ENCODE data around the gene NR2C2AP.
"Not testable (repeated sequence)": the region's sequence is repeated elsewhere in the genome, so short reads cannot be mapped to it uniquely, and the experiment has no call there.

The NR2C2AP gene, protein sequence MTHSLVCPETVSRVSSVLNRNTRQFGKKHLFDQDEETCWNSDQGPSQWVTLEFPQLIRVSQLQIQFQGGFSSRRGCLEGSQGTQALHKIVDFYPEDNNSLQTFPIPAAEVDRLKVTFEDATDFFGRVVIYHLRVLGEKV
- 6.6 to 38.2 (median 22.1) reads per million in 3 experiments for total RNA-seq

DNA sequence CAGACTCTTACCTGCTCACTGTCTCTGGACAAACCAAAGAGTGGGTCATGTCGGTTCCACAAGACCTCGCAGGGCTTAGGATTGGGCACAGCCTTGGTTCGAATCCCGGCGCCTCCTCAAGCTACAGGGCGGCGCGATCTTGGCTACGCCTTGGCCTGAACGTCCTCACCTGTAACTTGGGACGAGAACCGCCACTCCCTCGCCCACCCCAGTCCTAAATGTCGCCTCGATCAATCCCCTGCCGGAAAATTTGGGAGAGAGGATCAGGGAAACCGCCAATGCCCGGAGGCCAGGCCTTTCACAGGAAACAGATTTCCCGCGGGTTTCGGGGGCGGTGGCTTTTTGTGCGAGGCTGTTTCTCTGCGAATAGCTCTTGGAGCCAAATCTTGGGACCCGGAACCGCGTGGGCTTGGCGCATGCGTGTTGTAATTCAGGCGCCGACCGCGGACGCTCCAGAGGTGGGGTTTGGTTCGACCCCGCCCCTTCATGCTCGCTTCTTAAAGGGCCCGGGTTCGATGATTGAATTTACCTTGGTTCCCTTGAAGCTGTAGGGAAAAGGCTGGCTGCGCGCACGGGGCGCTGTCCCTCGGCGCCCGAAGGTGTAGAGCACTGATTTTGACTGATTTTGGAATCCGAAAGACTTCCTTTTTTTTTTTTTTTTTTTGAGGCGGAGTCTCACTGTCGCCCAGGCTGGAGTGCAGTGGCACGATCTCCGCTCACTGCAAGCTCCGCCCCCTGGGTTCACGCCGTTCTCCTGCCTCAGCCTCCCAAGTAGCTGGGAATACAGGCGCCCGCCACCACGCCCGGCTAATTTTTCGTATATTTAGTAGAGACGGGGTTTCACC, at the start of gene NR2C2AP:
NR2C2AP (minus strand) TSS at position 403 of the 845 bp plus-strand sequence; CDS start at position 49, 354 bp downstream.
- DNase-seq = peak; percentile 87

DNA sequence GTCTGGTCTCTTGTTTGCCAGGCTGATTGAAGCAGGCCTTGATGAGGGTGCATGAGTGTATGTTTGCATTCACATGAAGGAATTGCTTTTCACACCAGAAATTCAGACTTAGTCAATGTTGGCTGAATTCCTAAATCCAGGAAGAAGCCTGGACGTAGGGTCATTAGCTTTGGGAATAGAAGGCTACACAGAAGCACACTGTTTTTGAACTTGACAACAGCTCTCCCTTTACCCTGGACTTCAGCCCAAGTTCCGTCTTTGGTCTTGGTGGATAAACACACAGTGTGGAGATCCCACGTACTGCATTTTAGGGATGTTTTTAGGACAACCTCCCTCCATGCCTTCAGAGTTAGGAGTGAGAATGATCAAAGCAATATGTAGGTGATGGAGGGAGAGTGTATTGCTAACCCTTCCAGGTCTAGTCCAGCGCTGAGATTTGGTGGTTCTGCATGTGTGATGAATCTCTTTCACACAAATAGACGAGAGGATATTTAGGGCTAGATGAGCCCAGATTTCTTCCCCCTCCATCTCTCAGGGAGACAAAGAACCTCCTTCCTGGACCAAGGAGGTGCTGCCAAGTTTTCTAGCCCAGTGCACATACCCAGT, 47.1 kb upstream of the NR2C2AP start:
- no peak for DNase-seq

DNA sequence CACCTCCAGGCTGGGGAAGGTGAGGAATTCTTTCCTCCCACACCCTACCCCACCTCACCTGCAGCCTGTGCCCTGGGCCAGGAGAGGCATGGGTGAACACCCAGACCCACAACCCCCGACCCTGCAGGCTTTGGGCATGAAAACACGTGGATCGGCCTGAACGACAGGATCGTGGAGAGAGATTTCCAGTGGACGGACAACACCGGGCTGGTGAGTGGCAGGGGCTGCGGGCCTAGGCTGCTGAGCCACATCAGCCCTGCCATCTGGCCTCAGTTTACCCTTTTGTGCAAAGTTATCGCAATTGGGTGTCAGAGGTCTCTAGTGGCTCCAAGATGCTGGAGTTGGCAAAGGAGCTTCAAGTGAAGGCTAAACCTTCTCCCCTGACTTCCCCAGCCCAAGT, 37.3 kb upstream of the NR2C2AP start:
- DNase-seq = no peak

DNA sequence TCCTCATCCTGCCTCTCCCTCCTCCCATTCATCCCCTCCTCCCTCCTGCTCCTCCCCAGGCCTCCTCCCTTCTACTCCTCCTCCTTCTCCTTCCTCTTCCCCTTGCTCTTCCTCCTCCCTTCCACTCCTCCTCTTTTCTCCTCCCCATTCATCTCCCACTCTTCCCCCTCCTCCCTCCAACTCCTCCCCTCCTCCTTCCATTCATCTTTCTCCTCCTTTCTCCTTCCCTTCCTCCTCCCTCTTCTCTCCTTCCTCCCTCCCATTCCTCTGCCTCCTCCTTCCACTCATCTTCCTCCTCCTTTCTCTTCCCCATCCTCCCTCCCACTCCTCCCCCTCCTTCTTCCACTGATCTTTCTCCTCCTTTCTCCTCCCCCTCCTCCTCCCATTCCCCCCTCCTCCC, 36.5 kb upstream of the NR2C2AP start:
- no peak for DNase-seq

DNA sequence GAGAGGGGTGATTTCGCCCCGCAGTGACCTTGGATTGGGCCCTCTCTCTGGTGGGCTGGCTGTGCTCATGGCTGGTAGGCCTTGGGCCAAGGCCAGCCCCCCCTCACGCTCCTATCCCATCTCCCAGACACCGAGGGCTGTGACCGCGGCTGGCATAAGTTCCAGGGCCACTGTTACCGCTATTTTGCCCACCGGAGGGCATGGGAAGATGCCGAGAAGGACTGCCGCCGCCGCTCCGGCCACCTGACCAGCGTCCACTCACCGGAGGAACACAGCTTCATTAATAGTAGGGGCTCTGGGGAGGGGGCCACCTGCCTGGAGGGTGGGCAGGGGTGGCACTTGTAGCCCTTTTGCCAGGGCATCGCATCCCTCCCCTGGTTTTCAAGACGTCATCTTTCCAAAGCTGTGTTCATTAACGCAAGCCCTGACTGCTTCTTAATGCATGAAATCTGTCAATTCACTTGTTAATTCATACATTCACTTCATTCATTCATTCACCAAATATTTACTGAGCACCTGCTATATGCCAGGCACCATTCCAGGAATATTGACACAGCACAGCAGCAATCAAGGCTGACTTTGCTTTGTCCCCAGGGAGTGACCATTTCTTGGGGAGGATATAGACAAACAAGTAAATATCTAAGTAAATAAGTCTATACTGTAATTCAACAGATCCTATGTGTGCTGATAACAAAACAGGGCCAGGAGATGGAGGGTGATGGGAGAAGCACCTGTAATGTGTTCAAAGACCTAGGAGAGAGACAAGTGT, 35.1 kb upstream of the NR2C2AP start:
- DNase-seq = no peak

DNA sequence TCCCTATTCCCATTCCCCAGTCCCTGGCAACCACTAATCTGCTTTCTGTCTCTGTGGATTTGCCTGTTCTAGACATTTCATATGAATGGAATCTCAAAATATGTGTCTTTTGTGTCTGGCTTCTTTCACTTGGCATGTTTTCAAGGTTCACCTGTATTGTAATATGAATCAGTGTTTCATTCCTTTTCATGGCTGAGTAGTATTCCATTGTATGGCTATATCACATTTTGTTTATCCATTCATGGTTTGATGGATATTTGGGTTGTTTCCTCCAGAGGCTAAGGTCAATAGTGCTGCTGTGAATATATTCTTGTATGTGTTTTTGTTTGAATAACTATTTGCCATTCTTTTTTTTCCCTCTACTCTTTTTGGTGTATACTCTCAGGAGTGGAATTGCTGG, 33.0 kb upstream of the NR2C2AP start:
- no peak for DNase-seq

DNA sequence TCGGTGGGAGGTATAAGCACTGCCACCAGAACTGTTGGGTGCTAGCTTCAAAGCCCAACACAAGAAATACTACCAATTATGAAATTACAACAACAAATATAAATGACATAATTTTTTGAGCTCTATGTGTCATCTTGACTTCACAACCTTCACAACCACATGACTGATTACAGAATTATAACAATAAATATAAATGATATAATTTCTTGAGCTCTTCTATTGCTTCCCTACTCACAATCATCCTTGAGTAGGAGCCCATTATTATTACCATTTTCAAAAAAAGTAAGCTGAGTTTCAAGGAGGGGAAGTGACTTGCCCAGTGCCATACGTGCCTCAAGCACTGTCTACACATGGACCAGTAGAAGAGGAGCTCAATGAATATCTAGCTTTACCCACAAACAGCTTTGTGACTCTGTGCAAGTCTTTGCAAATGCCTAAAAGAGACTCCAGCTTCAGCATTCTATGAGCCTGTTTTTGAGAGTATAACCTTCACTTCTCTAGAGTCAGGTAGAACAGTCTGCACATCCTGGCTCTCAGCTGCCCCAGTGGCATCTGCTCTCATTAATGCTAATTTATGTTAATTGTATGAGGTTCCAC, 31.1 kb upstream of the NR2C2AP start:
- DNase-seq = no peak

DNA sequence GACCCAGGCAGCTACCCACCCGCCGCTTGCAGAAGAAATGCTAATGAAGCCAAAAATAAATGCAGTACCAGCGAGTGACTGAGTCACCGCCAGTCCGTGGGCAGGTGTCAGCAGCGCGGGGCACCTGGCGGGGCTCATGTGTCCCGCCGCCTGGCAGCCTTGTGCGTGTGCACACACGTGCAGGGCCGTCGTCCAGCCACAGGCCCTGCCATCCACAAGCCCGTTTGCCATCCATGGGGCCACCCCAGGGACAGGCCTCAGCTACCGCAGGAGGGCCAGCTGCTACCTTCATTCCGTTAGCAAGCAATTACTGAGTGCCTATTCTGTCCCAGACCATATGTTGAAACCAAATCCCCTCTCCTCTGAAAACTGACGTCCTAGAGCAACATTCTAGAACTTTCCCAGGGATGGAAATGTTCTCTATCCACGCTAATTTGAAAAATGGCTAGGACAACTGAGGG, 29.1 kb upstream of the NR2C2AP start:
- DNase-seq = no peak

DNA sequence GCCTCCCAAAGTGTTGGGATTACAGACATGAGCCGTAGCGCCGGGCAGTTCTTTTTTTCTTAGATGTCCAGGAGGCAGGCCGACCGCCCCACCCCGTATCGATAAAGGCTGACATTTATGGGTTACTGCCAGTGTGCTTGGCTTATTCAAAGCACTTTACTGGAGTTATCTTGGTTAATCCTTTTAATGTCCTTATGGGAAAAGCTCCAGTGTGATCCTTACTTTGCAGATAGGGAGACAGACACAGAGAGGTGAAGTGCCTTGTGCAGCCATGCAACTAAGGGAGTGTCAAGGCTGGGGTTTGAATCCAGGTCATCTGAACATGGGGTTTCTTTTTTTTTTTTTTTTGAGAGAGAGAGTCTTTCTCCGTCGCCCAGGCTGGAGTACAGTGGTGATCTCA, 27.8 kb upstream of the NR2C2AP start:
- DNase-seq = no peak

DNA sequence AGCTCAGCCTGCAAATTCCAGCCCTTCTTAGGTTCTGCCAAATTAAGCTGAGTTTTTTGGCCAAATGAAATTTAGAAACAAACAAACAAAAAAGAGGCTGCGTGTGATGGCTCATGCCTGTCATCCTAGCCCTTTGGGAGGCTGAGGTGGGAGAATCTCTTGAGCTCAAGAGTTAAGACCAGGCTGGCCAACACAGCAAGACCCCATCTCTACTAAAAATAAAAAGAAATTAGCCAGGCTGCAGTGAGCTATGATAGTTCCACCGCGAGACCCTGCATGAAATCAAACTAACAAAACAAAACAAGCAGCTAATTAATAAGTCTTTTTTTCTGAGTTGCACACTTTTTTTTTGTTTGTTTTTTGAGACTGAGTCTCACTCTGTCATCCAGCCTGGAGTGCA, 26.5 kb upstream of the NR2C2AP start:
- no peak for DNase-seq

DNA sequence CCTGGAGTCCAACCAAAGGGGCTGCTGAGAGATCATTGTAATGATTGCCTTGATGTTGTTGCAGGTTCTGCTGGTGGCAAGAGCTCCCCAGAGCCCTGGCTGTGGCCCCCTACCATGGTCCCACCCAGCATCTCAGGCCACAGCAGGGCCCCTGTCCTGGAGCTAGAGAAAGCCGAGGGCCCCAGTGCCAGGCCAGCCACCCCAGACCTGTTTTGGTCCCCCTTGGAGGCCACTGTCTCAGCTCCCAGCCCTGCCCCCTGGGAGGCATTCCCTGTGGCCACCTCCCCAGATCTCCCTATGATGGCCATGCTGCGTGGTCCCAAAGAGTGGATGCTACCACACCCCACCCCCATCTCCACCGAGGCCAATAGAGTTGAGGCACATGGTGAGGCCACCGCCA, 24.0 kb upstream of the NR2C2AP start:
- no peak for DNase-seq

DNA sequence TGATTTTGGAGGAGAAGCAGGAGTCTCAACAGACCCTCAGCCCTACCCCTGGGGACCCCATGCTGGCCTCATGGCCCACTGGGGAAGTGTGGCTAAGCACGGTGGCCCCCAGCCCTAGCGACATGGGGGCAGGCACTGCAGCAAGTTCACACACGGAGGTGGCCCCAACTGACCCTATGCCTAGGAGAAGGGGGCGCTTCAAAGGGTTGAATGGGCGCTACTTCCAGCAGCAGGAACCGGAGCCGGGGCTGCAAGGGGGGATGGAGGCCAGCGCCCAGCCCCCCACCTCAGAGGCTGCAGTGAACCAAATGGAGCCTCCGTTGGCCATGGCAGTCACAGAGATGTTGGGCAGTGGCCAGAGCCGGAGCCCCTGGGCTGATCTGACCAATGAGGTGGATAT, 23.4 kb upstream of the NR2C2AP start:
- DNase-seq = no peak

DNA sequence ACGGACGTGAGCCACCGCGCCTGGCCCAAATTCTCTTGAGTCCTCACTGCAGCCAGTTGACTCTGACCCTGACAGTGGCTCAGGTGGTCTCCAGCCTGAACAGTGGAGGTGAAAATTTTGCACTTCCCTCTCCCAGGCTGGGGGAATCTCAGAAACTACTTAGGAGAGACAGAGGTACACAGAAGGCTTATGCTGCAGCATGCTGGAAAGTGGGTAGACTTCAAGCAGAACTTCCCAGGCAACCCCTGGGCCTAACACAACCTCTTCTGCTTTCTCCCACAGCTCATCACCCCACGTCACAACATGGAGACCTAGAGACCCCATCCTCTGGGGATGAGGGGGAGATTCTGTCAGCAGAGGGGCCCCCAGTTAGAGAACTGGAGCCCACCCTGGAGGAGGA, 23.0 kb upstream of the NR2C2AP start:
- no peak for DNase-seq

DNA sequence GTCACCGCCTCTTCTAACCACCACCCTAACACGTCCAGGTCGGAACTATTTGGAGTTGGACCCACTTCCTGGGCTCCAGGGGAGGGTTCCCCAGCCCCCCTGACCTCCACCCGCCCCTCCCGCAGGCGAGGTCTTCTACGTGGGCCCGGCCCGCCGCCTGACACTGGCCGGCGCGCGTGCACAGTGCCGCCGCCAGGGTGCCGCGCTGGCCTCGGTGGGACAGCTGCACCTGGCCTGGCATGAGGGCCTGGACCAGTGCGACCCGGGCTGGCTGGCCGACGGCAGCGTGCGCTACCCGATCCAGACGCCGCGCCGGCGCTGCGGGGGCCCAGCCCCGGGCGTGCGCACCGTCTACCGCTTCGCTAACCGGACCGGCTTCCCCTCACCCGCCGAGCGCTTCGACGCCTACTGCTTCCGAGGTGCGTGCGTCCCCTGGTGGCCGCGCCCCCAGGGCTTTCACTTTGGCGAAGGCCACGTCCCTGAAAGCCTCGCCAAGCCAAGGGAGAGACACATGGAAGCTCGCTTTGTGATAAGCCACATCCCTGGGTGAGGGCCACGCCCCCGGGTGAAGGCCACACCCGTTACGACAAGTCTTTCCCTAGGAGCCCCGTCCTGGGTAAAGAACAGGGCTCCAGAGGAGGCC, 21.8 kb upstream of the NR2C2AP start:
- DNase-seq = peak; percentile 69

DNA sequence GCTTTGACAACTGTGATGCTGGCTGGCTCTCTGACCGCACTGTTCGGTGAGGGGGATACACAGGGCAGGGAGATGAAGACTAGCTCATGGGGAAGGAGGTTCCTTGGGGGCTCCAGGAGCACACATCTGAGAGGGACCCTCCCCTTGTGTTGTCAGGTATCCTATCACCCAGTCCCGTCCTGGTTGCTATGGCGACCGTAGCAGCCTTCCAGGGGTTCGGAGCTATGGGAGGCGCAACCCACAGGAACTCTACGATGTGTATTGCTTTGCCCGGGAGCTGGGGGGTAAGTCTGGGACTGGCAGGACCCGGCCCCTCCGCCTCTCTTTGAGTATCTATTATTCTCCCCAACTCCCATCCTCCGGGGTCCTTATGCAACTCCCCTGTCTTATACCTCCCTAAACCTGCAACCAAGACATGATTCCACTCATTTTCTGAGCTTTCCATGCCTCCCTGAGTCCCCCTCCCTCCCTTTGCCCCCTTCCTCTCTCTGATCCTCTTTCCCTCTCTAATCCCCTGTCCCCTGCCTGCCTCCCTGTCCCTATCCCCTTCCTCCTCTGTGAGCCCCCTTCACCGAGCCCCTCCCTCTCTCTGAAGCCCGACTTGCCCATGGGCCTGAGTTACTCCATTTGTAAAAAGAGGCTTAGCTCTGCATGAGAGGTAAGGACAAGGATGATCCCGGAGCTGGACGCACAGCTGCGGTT, 21.1 kb upstream of the NR2C2AP start:
- DNase-seq = no peak

DNA sequence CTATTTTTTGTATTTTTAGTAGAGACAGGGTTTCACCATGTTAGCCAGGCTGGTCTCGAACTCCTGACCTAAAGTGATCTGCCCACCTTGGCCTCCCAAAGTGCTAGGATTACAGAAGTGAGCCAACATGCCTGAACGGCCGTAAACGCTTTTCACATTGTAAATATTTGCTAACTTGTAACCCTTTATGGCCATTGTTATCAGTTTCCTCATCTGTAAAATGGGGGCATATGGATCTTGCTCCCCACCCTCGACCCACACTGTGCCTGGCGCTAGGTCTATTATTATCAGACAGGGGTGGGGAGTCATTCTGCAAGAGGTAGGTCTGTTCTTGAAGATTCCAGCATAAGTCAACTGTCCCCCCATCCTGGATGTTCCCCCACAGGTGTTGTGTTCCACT, 20.4 kb upstream of the NR2C2AP start:
- DNase-seq = no peak

DNA sequence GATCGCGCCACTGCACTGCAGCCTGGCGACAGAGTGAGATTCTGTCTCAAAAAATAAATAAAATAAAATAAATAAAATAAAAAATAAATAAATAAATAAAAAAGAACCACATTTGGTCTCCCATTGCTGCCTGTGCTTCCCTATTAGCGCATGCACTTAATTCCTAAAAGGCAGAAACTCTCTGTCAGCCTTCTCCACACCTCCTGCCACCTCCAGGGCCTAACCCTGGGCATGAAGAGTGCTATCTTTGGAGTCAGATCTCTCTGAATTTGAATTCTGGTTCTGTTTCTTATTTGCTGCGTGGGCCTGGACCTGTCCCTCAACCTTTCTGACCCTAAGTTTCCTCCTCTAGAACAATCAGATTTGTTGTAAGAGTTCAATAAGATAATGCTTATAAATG, 19.8 kb upstream of the NR2C2AP start:
- no peak for DNase-seq

DNA sequence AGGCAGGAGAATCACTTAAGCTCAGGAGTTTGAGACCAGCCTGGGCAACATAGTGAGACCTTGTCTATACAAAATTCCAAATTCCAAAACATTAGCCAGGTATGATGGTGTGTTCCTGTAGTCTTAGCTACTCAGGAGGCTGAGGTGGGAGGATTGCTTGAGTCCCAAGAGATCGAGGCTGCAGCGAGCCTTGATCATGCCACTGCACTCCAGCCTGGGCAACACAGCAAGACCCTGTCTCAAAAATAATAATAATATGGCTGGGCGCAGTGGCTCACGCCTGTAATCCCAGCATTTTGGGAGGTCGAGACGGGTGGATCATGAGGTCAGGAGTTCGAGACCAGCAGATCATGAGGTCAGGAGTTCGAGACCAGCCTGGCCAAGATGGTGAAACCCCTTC, 17.8 kb upstream of the NR2C2AP start:
- DNase-seq = not testable (repeated sequence)

DNA sequence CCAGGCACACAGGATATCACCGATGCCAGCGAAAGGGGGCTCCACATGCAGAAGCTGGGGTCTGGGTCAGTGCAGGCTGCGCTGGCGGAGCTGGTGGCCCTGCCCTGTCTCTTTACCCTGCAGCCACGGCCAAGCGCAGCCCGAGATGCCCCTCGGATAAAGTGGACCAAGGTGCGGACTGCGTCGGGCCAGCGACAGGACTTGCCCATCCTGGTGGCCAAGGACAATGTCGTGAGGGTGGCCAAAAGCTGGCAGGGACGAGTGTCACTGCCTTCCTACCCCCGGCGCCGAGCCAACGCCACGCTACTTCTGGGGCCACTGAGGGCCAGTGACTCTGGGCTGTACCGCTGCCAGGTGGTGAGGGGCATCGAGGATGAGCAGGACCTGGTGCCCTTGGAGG, 15.7 kb upstream of the NR2C2AP start:
- DNase-seq = no peak

DNA sequence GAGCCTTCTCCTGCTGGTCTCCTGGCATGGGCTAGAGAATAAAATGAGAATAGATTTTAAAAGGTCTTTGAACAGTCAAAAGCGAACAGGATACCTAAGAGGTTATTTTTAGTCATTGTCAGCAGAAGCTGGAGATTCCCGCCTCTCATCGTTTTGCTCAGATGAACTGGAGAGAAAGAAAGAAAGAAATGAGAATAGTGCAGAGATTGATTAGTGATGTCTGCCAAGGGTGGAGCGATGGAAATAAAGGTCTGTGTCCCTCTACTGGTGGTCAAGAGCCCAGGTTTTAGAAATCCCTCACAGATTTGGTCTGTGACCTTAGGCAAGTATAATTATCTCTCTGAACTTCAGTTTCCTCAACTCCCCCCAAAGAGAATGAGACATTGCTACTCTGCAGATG, 13.9 kb upstream of the NR2C2AP start:
- DNase-seq = no peak

DNA sequence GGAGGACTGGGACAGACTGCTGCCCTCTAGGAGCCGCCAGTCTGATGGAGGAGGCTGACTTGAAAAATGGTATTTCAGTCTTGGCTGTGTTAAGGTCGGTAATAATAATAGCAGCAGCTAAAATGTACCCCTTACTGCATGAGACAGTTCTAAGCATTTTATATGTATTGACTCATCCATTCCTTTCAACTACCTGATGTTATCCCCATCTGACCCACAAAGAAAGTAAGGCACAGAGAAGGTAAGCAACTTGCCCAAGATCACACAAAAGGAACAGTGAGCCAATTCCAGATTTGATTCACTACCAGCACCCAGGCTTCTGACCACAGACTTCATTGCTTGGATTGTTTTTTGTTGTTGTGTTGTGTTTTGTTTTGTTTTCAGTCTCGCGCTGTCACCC, 12.6 kb upstream of the NR2C2AP start:
- no peak for DNase-seq

DNA sequence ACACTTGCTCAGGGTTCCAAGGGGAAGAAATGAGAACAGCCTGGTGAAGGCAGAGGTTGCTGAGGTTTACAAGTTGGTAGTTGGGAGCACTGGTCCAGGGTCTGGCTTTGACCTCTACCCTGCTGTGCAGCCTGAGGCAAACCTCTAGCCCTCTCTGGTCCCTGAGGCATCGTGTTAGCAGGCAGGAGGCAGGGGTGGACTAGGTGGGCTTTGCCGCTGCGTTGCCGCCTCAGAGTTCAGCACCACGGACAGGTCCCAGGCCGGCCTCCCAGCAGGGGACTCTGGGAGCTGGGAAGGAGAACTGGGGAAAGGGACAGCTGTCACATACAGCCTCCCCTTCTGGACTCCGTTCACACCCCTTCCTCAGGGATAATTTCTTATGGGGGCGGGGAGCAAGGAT, 11.7 kb upstream of the NR2C2AP start:
- DNase-seq = no peak
